Glutamatergic neuron (in vitro differentiated cells): Measurements from ENCODE around the gene DISP2. TPM values are rescaled to one million over a fixed set of nuclear protein-coding genes. Genes with fewer than 3 reads are reported as not detected.
A peak's percentile ranks its signal among the peaks of the same experiment; 100 is the strongest.

ENCODE experiments used
- DNase-seq: peaks from one replicate; pipeline ENCODE4 v3.0.0; 2022
- H3K27ac Mint-ChIP-seq: one replicate; pipeline ENCODE4 v1.8.0; 2020; ENCODE audit warnings: mild to moderate bottlenecking, mixed read lengths, inconsistent platforms; ENCODE audit not compliant: unreplicated experiment
- H3K27me3 Mint-ChIP-seq: one replicate; pipeline ENCODE4 v1.8.0; 2020; ENCODE audit warnings: mild to moderate bottlenecking, moderate library complexity, mixed read lengths, inconsistent platforms; ENCODE audit not compliant: unreplicated experiment
- H3K36me3 Mint-ChIP-seq: one replicate; pipeline ENCODE4 v1.8.0; 2020; ENCODE audit warnings: mild to moderate bottlenecking, mixed read lengths, inconsistent platforms; ENCODE audit not compliant: unreplicated experiment
- H3K4me1 Mint-ChIP-seq: one replicate; pipeline ENCODE4 v1.8.0; 2020; ENCODE audit warnings: mild to moderate bottlenecking, low read depth, mixed read lengths, inconsistent platforms; ENCODE audit not compliant: unreplicated experiment
- H3K4me3 Mint-ChIP-seq: one replicate; pipeline ENCODE4 v1.8.0; 2020; ENCODE audit warnings: mild to moderate bottlenecking, mixed read lengths, inconsistent platforms; ENCODE audit not compliant: unreplicated experiment
- H3K9me3 Mint-ChIP-seq: one replicate; pipeline ENCODE4 v1.8.0; 2020; ENCODE audit warnings: mild to moderate bottlenecking, moderate library complexity, mixed read lengths, inconsistent platforms; ENCODE audit not compliant: unreplicated experiment
- CTCF ChIP-seq: fragments of 200-600 bp; sonication (generic); IDR thresholded peaks from one replicate; pipeline ENCODE4 v1.5.0; 2021; ENCODE audit not compliant: partially characterized antibody, unreplicated experiment
- total RNA-seq: library from RNA; stranded (reverse); fragmentation: NEBNext Ultra II Directional; extraction: Animal tissue kit (Norgen Biotek cat#: 25700); gene quantifications from one replicate; pipeline ENCODE4 v1.2.1, GENCODE V29; 2021; ENCODE audit not compliant: unreplicated experiment

DISP2 gene
- total RNA-seq, 1 donor from 2014 or later, result 44.3 TPM

- peaks cover 13% of the 10 kb centered on the region for H3K9me3 Mint-ChIP-seq
- peaks cover 62% of the 10 kb centered on the region for H3K4me1 Mint-ChIP-seq
- peaks cover 4% of the 10 kb centered on the region for H3K36me3 Mint-ChIP-seq
- no peak overlapping the region for H3K4me3 Mint-ChIP-seq
- peaks cover 9% of the 10 kb centered on the region for H3K27me3 Mint-ChIP-seq
- no peak for DNase-seq
- no peak for TF ChIP-seq CTCF
- H3K27ac Mint-ChIP-seq, result peak overlapping the region; percentile 5
Observed at GRCh38 chr15:40330368-40330836, 27.6 kb upstream of the DISP2 start.

- TF ChIP-seq CTCF, result no peak
- Mint-ChIP-seq H3K27ac (no peak overlapping the region), H3K4me1 (peaks cover 58% of the 10 kb centered on the region), H3K9me3 (peaks cover 15% of the 10 kb centered on the region), H3K27me3 (peaks cover 9% of the 10 kb centered on the region), H3K4me3 (no peak overlapping the region), H3K36me3 (peaks cover 4% of the 10 kb centered on the region)
- no peak for DNase-seq
Observed at GRCh38 chr15:40331026-40331425, 27.0 kb upstream of the DISP2 start.

- Mint-ChIP-seq H3K4me3 (no peak overlapping the region), H3K27ac (peak overlapping the region; percentile 73)
Observed at GRCh38 chr15:40331637-40332036, 26.4 kb upstream of the DISP2 start.

GRCh38 chr15:40332113-40332781, 25.8 kb upstream of the DISP2 start:
- DNase-seq, result no peak
- H3K4me1 Mint-ChIP-seq, result peaks cover 54% of the 10 kb centered on the region
- peaks cover 4% of the 10 kb centered on the region for H3K36me3 Mint-ChIP-seq
- H3K27me3 Mint-ChIP-seq, result peaks cover 10% of the 10 kb centered on the region
- H3K9me3 Mint-ChIP-seq, result peaks cover 16% of the 10 kb centered on the region
- TF ChIP-seq CTCF, result no peak
- peak overlapping the region; percentile 73 for H3K27ac Mint-ChIP-seq
- H3K4me3 Mint-ChIP-seq, result peak overlapping the region; percentile 30

More at GRCh38 chr15:40331637-40332036, 26.4 kb upstream of the DISP2 start:
- peaks cover 16% of the 10 kb centered on the region for H3K9me3 Mint-ChIP-seq
- peaks cover 10% of the 10 kb centered on the region for H3K27me3 Mint-ChIP-seq
- H3K4me1 Mint-ChIP-seq, result peaks cover 59% of the 10 kb centered on the region
- TF ChIP-seq CTCF, result no peak
- H3K36me3 Mint-ChIP-seq, result peaks cover 4% of the 10 kb centered on the region
- no peak for DNase-seq

GRCh38 chr15:40333922-40334492, 24.0 kb upstream of the DISP2 start:
- peaks cover 36% of the 10 kb centered on the region for H3K4me1 Mint-ChIP-seq
- H3K27ac Mint-ChIP-seq, result no peak overlapping the region

More at GRCh38 chr15:40333922-40334492, 24.0 kb upstream of the DISP2 start:
- Mint-ChIP-seq H3K36me3 (peaks cover 4% of the 10 kb centered on the region), H3K4me3 (peak overlapping the region; percentile 70), H3K27me3 (peaks cover 12% of the 10 kb centered on the region), H3K9me3 (peaks cover 11% of the 10 kb centered on the region)
- TF ChIP-seq CTCF, result no peak
- no peak for DNase-seq
